ENCODE results near the gene FGF12.
A peak's percentile ranks its signal among the peaks of the same experiment; 100 is the strongest.

FGF12 gene

GRCh38 chr3:192188218-192188835, 539.0 kb downstream of the FGF12 start:
- no peak for DNase-seq (ENCODE audit: low read depth)
- in situ Hi-C loops (cut with HindIII; ENCODE audit: low sequenced_read_pairs), result no loop called here
- no peak overlapping the region for H3K4me3 ChIP-seq (ENCODE audit: low read depth, low read length)
- TF ChIP-seq, protein P1, sequence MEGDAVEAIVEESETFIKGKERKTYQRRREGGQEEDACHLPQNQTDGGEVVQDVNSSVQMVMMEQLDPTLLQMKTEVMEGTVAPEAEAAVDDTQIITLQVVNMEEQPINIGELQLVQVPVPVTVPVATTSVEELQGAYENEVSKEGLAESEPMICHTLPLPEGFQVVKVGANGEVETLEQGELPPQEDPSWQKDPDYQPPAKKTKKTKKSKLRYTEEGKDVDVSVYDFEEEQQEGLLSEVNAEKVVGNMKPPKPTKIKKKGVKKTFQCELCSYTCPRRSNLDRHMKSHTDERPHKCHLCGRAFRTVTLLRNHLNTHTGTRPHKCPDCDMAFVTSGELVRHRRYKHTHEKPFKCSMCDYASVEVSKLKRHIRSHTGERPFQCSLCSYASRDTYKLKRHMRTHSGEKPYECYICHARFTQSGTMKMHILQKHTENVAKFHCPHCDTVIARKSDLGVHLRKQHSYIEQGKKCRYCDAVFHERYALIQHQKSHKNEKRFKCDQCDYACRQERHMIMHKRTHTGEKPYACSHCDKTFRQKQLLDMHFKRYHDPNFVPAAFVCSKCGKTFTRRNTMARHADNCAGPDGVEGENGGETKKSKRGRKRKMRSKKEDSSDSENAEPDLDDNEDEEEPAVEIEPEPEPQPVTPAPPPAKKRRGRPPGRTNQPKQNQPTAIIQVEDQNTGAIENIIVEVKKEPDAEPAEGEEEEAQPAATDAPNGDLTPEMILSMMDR (IDR thresholded peaks at IDR 0.05; ENCODE audit: low read depth, low read length, missing control alignments), result peak; percentile 72

DNA sequence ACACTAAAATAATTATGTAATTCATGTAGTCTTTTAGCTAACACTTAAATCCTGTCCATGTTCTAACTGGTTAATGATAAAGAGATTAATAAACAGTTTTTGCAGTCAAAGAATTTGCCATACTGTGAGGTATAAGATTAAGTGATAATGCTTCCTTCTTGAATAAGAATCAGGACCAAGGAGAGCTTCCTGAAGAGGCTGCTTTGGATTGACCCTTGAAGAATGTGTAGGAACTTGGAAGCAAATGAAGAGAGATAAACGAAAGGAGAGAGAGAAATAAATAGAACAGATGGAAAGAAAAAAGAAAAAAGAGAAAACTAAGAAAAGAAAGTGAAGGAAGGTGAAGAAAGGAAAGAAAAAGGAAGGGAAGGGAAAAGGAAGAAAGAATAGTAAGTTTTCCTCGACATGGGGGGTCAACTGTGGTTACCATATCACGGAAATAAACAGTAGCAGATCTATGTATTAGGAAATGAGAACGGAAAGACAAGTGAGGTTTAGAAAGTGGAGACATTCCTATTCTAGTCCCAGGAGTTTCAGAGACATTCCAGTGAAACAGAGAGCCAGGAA, 539.8 kb downstream of the FGF12 start:
- TF ChIP-seq, protein P1 (IDR thresholded peaks at IDR 0.05; ENCODE audit: low read depth, low read length, missing control alignments), result no peak
- DNase-seq (ENCODE audit: low read depth), result no peak
- no peak overlapping the region for H3K4me3 ChIP-seq (ENCODE audit: low read depth, low read length)
- in situ Hi-C loops (cut with HindIII; ENCODE audit: low sequenced_read_pairs), result no loop called here

DNA sequence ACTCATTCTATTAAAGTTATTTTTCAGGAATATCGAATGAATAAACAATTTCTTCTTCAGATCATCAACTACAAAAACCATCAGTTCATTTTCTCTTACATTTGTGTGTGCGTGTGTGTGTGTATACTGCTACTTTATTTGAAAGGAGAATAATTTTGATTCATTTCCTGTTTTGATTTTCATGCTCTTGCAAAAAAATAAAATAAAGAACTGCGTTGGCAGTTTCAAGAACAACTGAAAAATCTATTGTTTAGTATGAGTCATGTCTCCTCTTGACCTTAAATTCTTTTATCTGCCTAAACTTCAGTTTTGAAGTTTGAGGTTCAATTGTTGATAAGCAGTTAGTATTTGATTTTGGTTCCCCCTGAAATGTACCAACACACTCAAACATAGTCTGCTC, 540.8 kb downstream of the FGF12 start:
- TF ChIP-seq, protein P1 (IDR thresholded peaks at IDR 0.05; ENCODE audit: low read depth, low read length, missing control alignments), result no peak
- in situ Hi-C loops (cut with HindIII; ENCODE audit: low sequenced_read_pairs), result no loop called here
- no peak overlapping the region for H3K4me3 ChIP-seq (ENCODE audit: low read depth, low read length)
- no peak for DNase-seq (ENCODE audit: low read depth)

DNA sequence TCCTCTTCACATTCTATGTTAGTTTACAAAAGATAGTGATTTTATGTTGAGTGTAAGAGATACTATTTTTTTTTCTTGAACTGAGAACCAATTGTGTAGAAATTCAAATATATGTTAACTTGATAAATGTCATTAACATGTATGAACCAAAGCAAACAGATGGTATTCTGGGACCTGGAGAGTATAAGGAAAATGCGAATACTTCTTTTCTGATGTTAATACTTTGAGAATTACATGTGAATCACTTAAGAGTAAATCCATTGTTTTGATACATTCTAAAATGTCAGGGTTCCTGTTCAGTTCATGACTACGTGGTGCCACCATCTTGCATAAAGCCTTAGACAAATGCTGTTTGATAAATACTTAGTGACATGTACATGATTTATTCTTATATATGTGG, 541.3 kb downstream of the FGF12 start:
- DNase-seq (ENCODE audit: low read depth), result no peak
- in situ Hi-C loops (cut with HindIII; ENCODE audit: low sequenced_read_pairs), result no loop called here
- H3K4me3 ChIP-seq (ENCODE audit: low read depth, low read length), result no peak overlapping the region
- TF ChIP-seq, protein P1 (IDR thresholded peaks at IDR 0.05; ENCODE audit: low read depth, low read length, missing control alignments), result no peak

- in situ Hi-C loops (cut with HindIII; ENCODE audit: low sequenced_read_pairs), result no loop called here
- TF ChIP-seq, protein P1 (IDR thresholded peaks at IDR 0.05; ENCODE audit: low read depth, low read length, missing control alignments), result no peak
- no peak for DNase-seq (ENCODE audit: low read depth)
- H3K4me3 ChIP-seq (ENCODE audit: low read depth, low read length), result no peak overlapping the region
Observed at GRCh38 chr3:192183109-192183508, 544.2 kb downstream of the FGF12 start.

DNA sequence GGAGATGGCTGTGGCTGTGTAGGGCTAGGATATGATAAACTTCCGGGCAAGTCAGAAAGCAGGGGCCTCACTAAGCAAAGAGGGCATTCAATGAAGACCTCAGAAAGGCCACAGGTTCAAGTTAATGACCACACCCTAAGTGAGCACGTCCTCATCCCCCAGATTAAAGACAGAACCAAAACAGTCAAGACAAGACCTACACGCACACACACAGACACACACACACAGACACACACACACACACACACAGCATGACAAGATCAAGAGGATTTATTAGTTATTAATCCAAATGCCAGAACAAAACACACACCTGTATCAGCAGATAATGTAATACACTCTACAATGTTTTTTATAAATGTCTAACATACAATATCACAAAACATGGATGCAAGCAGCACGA, 546.2 kb downstream of the FGF12 start:
- no peak for DNase-seq (ENCODE audit: low read depth)
- TF ChIP-seq, protein P1 (IDR thresholded peaks at IDR 0.05; ENCODE audit: low read depth, low read length, missing control alignments), result no peak
- in situ Hi-C loops (cut with HindIII; ENCODE audit: low sequenced_read_pairs), result no loop called here
- H3K4me3 ChIP-seq (ENCODE audit: low read depth, low read length), result no peak overlapping the region

Data from astrocyte of the cerebellum (primary cell).